H1 (cell line): ENCODE measurements around the gene AGBL5. TPM values are rescaled to one million over a fixed set of nuclear protein-coding genes. Genes with fewer than 3 reads are reported as not detected.

Experiments
- CTCF ChIA-PET: fragments of 300-600 bp; sonication (Branson Sonifier 250); formaldehyde crosslinking; loops from one replicate; lab custom pipeline; 2021; ENCODE audit not compliant: partially characterized antibody; lab: Charles Lee
- POLR2A ChIA-PET: fragments of 300-600 bp; sonication (Branson Sonifier 250); formaldehyde crosslinking; loops from one replicate; lab custom pipeline; 2021; ENCODE audit warnings: inconsistent platforms; ENCODE audit not compliant: partially characterized antibody; lab: Charles Lee
- DNase-seq, 2 experiments: peaks; one replicate each; pipeline versions ENCODE4 v3.0.0 to v3.0.0-alpha.2; 2010 to 2022; ENCODE audit warnings: low spot score in 2 of 2, low read depth in 1 of 2, mixed read lengths in 1 of 2
- FAIRE-seq: peaks from 2 replicates; lab custom pipeline; 2011; peaks lifted over from hg19 to GRCh38; lab: Jason Lieb, UNC
- H2AFZ ChIP-seq: 2 replicates; pipeline ENCODE4 v1.8.1; 2012; ENCODE audit warnings: low read length, inconsistent platforms
- H2AK5ac ChIP-seq: 2 replicates; pipeline ENCODE4 v1.6.1; 2013; ENCODE audit warnings: low read depth, low read length
- H2BK120ac ChIP-seq: replicated peaks from 2 replicates; pipeline ENCODE3; 2013; ENCODE audit warnings: low read depth, low read length, inconsistent platforms
- H2BK12ac ChIP-seq: 2 replicates; pipeline ENCODE4 v1.6.1; 2013; ENCODE audit warnings: low read depth, low read length
- H2BK15ac ChIP-seq: 2 replicates; pipeline ENCODE4 v1.6.1; 2013; ENCODE audit warnings: low read length
- H2BK20ac ChIP-seq: 2 replicates; pipeline ENCODE4 v1.6.1; 2013; ENCODE audit warnings: low read length
- H2BK5ac ChIP-seq: 2 replicates; pipeline ENCODE4 v1.6.1; 2013; ENCODE audit warnings: low read depth, low read length
- H3K14ac ChIP-seq: 2 replicates; pipeline ENCODE4 v1.6.1; 2013; ENCODE audit warnings: inconsistent platforms; ENCODE audit not compliant: insufficient read length
- H3K18ac ChIP-seq: 2 replicates; pipeline ENCODE4 v1.6.1; 2013; ENCODE audit warnings: low read length; ENCODE audit errors: extremely low read depth
- H3K23ac ChIP-seq: 2 replicates; pipeline ENCODE4 v1.6.1; 2013; ENCODE audit warnings: inconsistent platforms; ENCODE audit not compliant: insufficient read length
- H3K23me2 ChIP-seq: 2 replicates; pipeline ENCODE4 v1.6.1; 2013; ENCODE audit warnings: low read depth, low read length
- H3K27ac ChIP-seq: 2 replicates; pipeline ENCODE4 v1.6.1; 2011; ENCODE audit warnings: low read depth, low read length, inconsistent platforms
- H3K27me3 ChIP-seq, 4 experiments: replicated peaks in 1 of 4; 1 replicate in 1 of 4; 2 replicates in 3 of 4; pipeline versions ENCODE4 v1.6.1 to v1.8.1; 2011 to 2013; ENCODE audit warnings: low read length in 3 of 4, mild to moderate bottlenecking in 3 of 4, inconsistent platforms in 2 of 4, mixed read lengths in 2 of 4, moderate library complexity in 1 of 4; ENCODE audit not compliant: control insufficient read depth in 3 of 4, insufficient read depth in 3 of 4; ENCODE audit errors: extremely low read depth in 1 of 4
- H3K36me3 ChIP-seq, 4 experiments: 2 replicates each; pipeline versions ENCODE4 v1.6.1 to v1.8.1; 2011 to 2013; ENCODE audit warnings: mild to moderate bottlenecking in 4 of 4, low read length in 3 of 4, moderate library complexity in 2 of 4, control low read depth in 1 of 4, inconsistent platforms in 1 of 4; ENCODE audit not compliant: insufficient read depth in 4 of 4, control insufficient read depth in 2 of 4
- H3K4ac ChIP-seq: replicated peaks from 2 replicates; pipeline ENCODE3; 2013; ENCODE audit warnings: low read length, low read depth, mixed read lengths, inconsistent platforms; ENCODE audit not compliant: insufficient read length
- H3K4me1 ChIP-seq, 4 experiments: replicated peaks in 1 of 4; 1 replicate in 1 of 4; 2 replicates in 3 of 4; pipeline versions ENCODE4 v1.6.1 to v1.8.1; 2011 to 2013; ENCODE audit warnings: low read length in 3 of 4, inconsistent platforms in 2 of 4, mixed read lengths in 1 of 4; ENCODE audit not compliant: insufficient read depth in 4 of 4, control insufficient read depth in 3 of 4
- H3K4me2 ChIP-seq, 2 experiments: 2 replicates each; pipeline versions ENCODE4 v1.6.1 to v1.8.1; 2011 to 2013; ENCODE audit warnings: low read depth in 2 of 2, low read length in 2 of 2, control low read depth in 1 of 2, inconsistent platforms in 1 of 2, mild to moderate bottlenecking in 1 of 2; ENCODE audit not compliant: insufficient read depth in 1 of 2
- H3K4me3 ChIP-seq, 4 experiments: fragments of 200-600, 300-600 bp in 1 of 4; sonication (generic), shearing (Covaris generic), sonication (Bioruptor Twin) in 1 of 4; 2 replicates each; pipeline versions ENCODE4 v1.5.1 to v1.8.1; 2011 to 2016; ENCODE audit warnings: low read length in 4 of 4, low read depth in 3 of 4, control low read depth in 2 of 4, inconsistent platforms in 2 of 4, mild to moderate bottlenecking in 2 of 4, mixed read lengths in 1 of 4, moderate library complexity in 1 of 4; ENCODE audit not compliant: insufficient read depth in 2 of 4; ENCODE audit errors: extremely low read depth in 1 of 4
- H3K56ac ChIP-seq: replicated peaks from 2 replicates; pipeline ENCODE3; 2013; ENCODE audit warnings: low read depth, mild to moderate bottlenecking, mixed read lengths, low read length, inconsistent platforms; ENCODE audit not compliant: insufficient read length
- H3K79me1 ChIP-seq: 2 replicates; pipeline ENCODE4 v1.6.1; 2013; ENCODE audit warnings: low read depth, low read length, control low read depth
- H3K79me2 ChIP-seq, 2 experiments: 2 replicates each; pipeline versions ENCODE4 v1.6.1 to v1.8.1; 2012 to 2013; ENCODE audit warnings: low read length in 2 of 2, mild to moderate bottlenecking in 2 of 2, inconsistent platforms in 1 of 2; ENCODE audit not compliant: insufficient read depth in 2 of 2, control insufficient read depth in 1 of 2
- H3K9ac ChIP-seq, 4 experiments: replicated peaks in 1 of 4; 1 replicate in 1 of 4; 2 replicates in 3 of 4; pipeline versions ENCODE4 v1.6.1 to v1.8.1; 2011 to 2013; ENCODE audit warnings: low read depth in 3 of 4, low read length in 3 of 4, control low read depth in 2 of 4, mild to moderate bottlenecking in 2 of 4, moderate library complexity in 2 of 4, inconsistent platforms in 1 of 4; ENCODE audit errors: extremely low read depth in 1 of 4
- H3K9me3 ChIP-seq, 2 experiments: 2 replicates each; pipeline versions ENCODE4 v1.6.1 to v1.8.1; 2012 to 2013; ENCODE audit warnings: mild to moderate bottlenecking in 2 of 2, moderate library complexity in 2 of 2, control low read depth in 1 of 2, inconsistent platforms in 1 of 2, low read depth in 1 of 2, low read length in 1 of 2, mixed read lengths in 1 of 2; ENCODE audit not compliant: insufficient read depth in 2 of 2
- H4K20me1 ChIP-seq, 2 experiments: replicated peaks in 1 of 2; 2 replicates each; pipeline versions ENCODE3 to v1.8.1; 2011 to 2013; ENCODE audit warnings: inconsistent platforms in 2 of 2, low read length in 2 of 2, mild to moderate bottlenecking in 1 of 2; ENCODE audit not compliant: insufficient read depth in 2 of 2, control insufficient read depth in 1 of 2
- H4K5ac ChIP-seq: 2 replicates; pipeline ENCODE4 v1.6.1; 2013; ENCODE audit warnings: low read length, low read depth, mixed read lengths, inconsistent platforms; ENCODE audit not compliant: insufficient read length
- H4K8ac ChIP-seq: 2 replicates; pipeline ENCODE4 v1.8.0; 2013; ENCODE audit warnings: mild to moderate bottlenecking, moderate library complexity, low read length, inconsistent platforms; ENCODE audit not compliant: insufficient read depth; ENCODE audit errors: extremely low read depth
- H4K91ac ChIP-seq: replicated peaks from 2 replicates; pipeline ENCODE3; 2013; ENCODE audit warnings: low read length, mixed read lengths, inconsistent platforms; ENCODE audit not compliant: insufficient read length
- CEBPB ChIP-seq: IDR thresholded peaks from 2 replicates; pipeline ENCODE4 v1.6.1; 2012; ENCODE audit warnings: low read depth, low read length
- TAF1 ChIP-seq: IDR thresholded peaks from 2 replicates; pipeline ENCODE4 v1.6.1; 2011; ENCODE audit warnings: mild to moderate bottlenecking, low read depth, low read length
- TBP ChIP-seq: IDR thresholded peaks from 2 replicates; pipeline ENCODE4 v1.6.1; 2011; ENCODE audit warnings: low read depth, low read length, improper control_type of control experiment
- WGBS, 2 experiments: shearing (Covaris generic) in 1 of 2; methylation state at CpG; one replicate each; pipeline versions ENCODE4 v1.1.6 to v1.1.7; 2013 to 2015; ENCODE audit warnings: low lambda C conversion rate in 2 of 2, mixed read lengths in 2 of 2, inconsistent platforms in 1 of 2, low coverage in 1 of 2, missing lambda C conversion rate in 1 of 2; ENCODE audit not compliant: insufficient replicate concordance in 2 of 2, insufficient coverage in 1 of 2, insufficient read length in 1 of 2; ENCODE audit errors: extremely low coverage in 1 of 2, missing lambda C conversion rate in 1 of 2; 5-methylcytosine and 5-hydroxymethylcytosine counted together
- polyA plus RNA-seq, 7 experiments: library from polyadenylated mRNA; depleted of rRNA in 3 of 7; stranded (reverse) in 5 of 7; unstranded in 2 of 7; fragments of >200 nt in 5 of 7; fragments of 200-250 nt in 2 of 7; gene quantifications; 1 replicate in 5 of 7; 2 replicates in 1 of 7; 4 replicates in 1 of 7; pipeline versions ENCODE4 v1.2.1 to v1.2.3, GENCODE V29; 2011 to 2013; ENCODE audit warnings: missing spikeins in 2 of 7, mixed read lengths in 2 of 7
- total RNA-seq: library from RNA; stranded (reverse); fragmentation: NEBNext Ultra II Directional; extraction: Animal tissue kit (Norgen Biotek cat#: 25700); gene quantifications from 2 replicates; pipeline ENCODE4 v1.2.1, GENCODE V29; 2021

Gene AGBL5
- total and polyA plus RNA-seq, 2 of the 8 experiments (the other 6 are each of a cell fraction or from before 2014, with no cell fraction given) = 45.4 to 62.0 TPM

DNA sequence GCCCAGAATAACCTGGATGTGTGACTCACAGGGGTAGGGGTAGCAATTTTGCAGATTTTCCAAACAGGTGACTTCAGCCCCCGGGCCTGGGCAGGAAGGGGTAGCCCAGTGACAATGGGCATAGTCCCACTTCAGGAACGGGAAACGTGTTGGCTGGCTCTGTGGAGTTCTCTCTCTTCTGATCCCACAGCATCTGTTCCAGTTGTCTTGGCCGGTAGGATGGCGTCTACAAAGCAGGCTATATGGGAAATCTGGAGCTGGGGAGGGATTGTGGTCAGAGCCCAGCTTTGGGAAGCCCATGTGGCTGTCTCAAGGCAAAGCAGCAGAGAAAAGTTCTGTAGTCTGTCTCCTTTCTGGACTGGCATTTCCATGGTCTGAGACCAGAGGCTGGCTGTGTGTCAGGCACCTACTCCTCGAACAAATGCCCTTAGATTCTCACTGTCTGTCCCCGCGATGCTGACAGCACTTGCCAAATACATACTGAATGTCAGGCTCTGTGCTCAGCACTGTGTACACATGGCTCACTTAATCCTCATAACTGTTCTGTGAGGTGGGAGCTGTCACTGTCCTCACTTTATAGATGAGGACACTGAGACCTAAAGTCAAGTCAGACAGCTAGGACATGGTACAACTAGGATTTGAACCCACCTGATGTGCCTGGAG is 36.6 kb upstream of the AGBL5 start:
- POLR2A ChIA-PET = interaction anchor here (2.6 kb wide), 1 partner anchor 44 kb away, joined by 9 read pairs; no protein-coding TSS in a partner anchor
- FAIRE-seq = no peak
- H3K27ac ChIP-seq = no peak overlapping the region
- TF ChIP-seq TBP (no peak), CEBPB (no peak), TAF1 (no peak)

More for the DNA sequence above, 36.6 kb upstream of the AGBL5 start:
- no peak overlapping the region for H3K9ac ChIP-seq
- H2BK20ac ChIP-seq = no peak overlapping the region
- no peak overlapping the region for H3K4me3 ChIP-seq
- no peak overlapping the region for H2BK5ac ChIP-seq
- no peaks in the 10 kb centered on the region for H3K23me2 ChIP-seq
- H3K79me2 ChIP-seq = no peaks in the 10 kb centered on the region
- H2BK15ac ChIP-seq = no peak overlapping the region
- H3K4ac ChIP-seq = no peak overlapping the region
- H3K14ac ChIP-seq = no peak overlapping the region
- H3K9me3 ChIP-seq = peaks cover 15 to 16% of the 10 kb centered on the region in 2 experiments
- no peaks in the 10 kb centered on the region; a peak in 2 of 7 replicates for H3K27me3 ChIP-seq
- H2AFZ ChIP-seq = no peak overlapping the region
- no peak overlapping the region for H2BK120ac ChIP-seq
- peaks cover 3 to 6% (median 5%) of the 10 kb centered on the region in 4 experiments; a peak in 6 of 7 replicates for H3K4me1 ChIP-seq
- no peak overlapping the region for H3K23ac ChIP-seq
- H3K79me1 ChIP-seq = no peaks in the 10 kb centered on the region
- H4K8ac ChIP-seq = no peak overlapping the region
- no peak overlapping the region for H3K4me2 ChIP-seq
- no peak overlapping the region for H3K18ac ChIP-seq
- H2BK12ac ChIP-seq = 0 out of 2 replicates have a peak overlapping the region, but pooled peaks have one; percentile 23
- H4K20me1 ChIP-seq = no peaks in the 10 kb centered on the region
- H4K91ac ChIP-seq = no peak overlapping the region
- no peak overlapping the region for H4K5ac ChIP-seq
- no peak for DNase-seq
- WGBS, 2 experiments = 90% methylated on average over 8 of the region's 8 CpGs; no CpG with 5 or more reads in 1 of the 2 experiments
- CTCF ChIA-PET = interaction anchor here (0.7 to 12.3 kb wide), 10 partner anchors 11 to 167 kb away, joined by 3 to 416 read pairs (median 34); partner anchors contain the start of genes DPYSL5 and MAPRE3
- H3K36me3 ChIP-seq = 0 out of 8 replicates have a peak, but pooled peaks cover 0 to 3% (median 0%) of the 10 kb centered on the region in 4 experiments
- H2AK5ac ChIP-seq = no peak overlapping the region
- no peak overlapping the region for H3K56ac ChIP-seq
